CD4-positive, alpha-beta T cell (primary cell): ENCODE data around the gene ZNF143. TPM values are rescaled to one million over a fixed set of nuclear protein-coding genes. Genes with fewer than 3 reads are reported as not detected.

Experiments used
- ATAC-seq: fragments of 200-7000 bp; cut with Tn5 transposase; one replicate; pipeline ENCODE4 v1.10.0; 2022; ENCODE audit warnings: mild to moderate bottlenecking; ENCODE audit not compliant: poor library complexity
- CTCF ChIA-PET: fragments of 350-600 bp; sonication (Branson Sonifier 250); formaldehyde crosslinking; loops from one replicate; lab custom pipeline; 2021; ENCODE audit warnings: antibody characterized with exemption, inconsistent platforms; lab: Charles Lee
- POLR2A ChIA-PET: fragments of 350-600 bp; sonication (Branson Sonifier 250); formaldehyde crosslinking; loops from one replicate; lab custom pipeline; 2021; ENCODE audit warnings: antibody characterized with exemption, inconsistent platforms; lab: Charles Lee
- DNase-seq, 14 experiments: peaks; one replicate each; pipeline ENCODE4 v3.0.0-alpha.2; 2013 to 2020; ENCODE audit warnings: mixed read lengths in 2 of 14
- H3K27ac ChIP-seq, 2 donors: one replicate each; pipeline versions ENCODE4 v1.5.1 to v1.7.0; 2013; ENCODE audit warnings: low read length in 2 of 2, low read depth in 1 of 2, mild to moderate bottlenecking in 1 of 2
- H3K27me3 ChIP-seq, 2 experiments: 1 replicate in 1 of 2; 2 replicates in 1 of 2; pipeline versions ENCODE4 v1.6.1 to v1.7.0; 2013; ENCODE audit warnings: low read length in 2 of 2, control low read depth in 1 of 2, mild to moderate bottlenecking in 1 of 2, moderate library complexity in 1 of 2; ENCODE audit not compliant: insufficient read depth in 2 of 2, control insufficient read depth in 1 of 2
- H3K36me3 ChIP-seq: one replicate; pipeline ENCODE4 v1.6.1; 2013; ENCODE audit warnings: low read length, control low read depth; ENCODE audit not compliant: insufficient read depth
- H3K4me1 ChIP-seq: one replicate; pipeline ENCODE4 v1.6.1; 2013; ENCODE audit warnings: low read length, control low read depth; ENCODE audit not compliant: insufficient read depth
- H3K4me3 ChIP-seq: one replicate; pipeline ENCODE4 v1.5.1; 2013; ENCODE audit warnings: mild to moderate bottlenecking, low read length, moderate library complexity
- H3K9me3 ChIP-seq, 2 experiments: 1 replicate in 1 of 2; 2 replicates in 1 of 2; pipeline versions ENCODE4 v1.6.1 to v1.7.0; 2013; ENCODE audit warnings: low read length in 2 of 2, mild to moderate bottlenecking in 2 of 2, control low read depth in 1 of 2, moderate library complexity in 1 of 2; ENCODE audit not compliant: control insufficient read depth in 1 of 2, insufficient read depth in 1 of 2
- H3K27ac Mint-ChIP-seq: one replicate; pipeline ENCODE4 v1.8.0; 2020; ENCODE audit warnings: mixed read lengths
- H3K27me3 Mint-ChIP-seq: one replicate; pipeline ENCODE4 v1.8.0; 2021; ENCODE audit warnings: mixed read lengths
- H3K36me3 Mint-ChIP-seq: one replicate; pipeline ENCODE4 v1.8.0; 2021; ENCODE audit warnings: low read depth, mixed read lengths
- H3K4me1 Mint-ChIP-seq: one replicate; pipeline ENCODE4 v1.8.0; 2021; ENCODE audit warnings: low read depth, mixed read lengths
- H3K4me3 Mint-ChIP-seq: one replicate; pipeline ENCODE4 v1.8.0; 2020; ENCODE audit warnings: mild to moderate bottlenecking, mixed read lengths
- H3K9me3 Mint-ChIP-seq: one replicate; pipeline ENCODE4 v1.8.0; 2020; ENCODE audit warnings: mixed read lengths
- CTCF ChIP-seq: fragments of 200-600 bp; IDR thresholded peaks from one replicate; pipeline ENCODE4 v1.8.0; 2022; ENCODE audit warnings: antibody characterized with exemption, mild to moderate bottlenecking
- intact Hi-C, 2 experiments: fragments of 100-400 bp; cut with DNase I in 1 of 2; cut with micrococcal nuclease in 1 of 2; formaldehyde crosslinking; loops; one replicate each; pipeline versions ENCODE4 v1.15.1 to v1.9.0; 2023 to 2025; cut with DNase I, micrococcal nuclease
- total RNA-seq, 174 experiments: library from RNA in 2 of 174; stranded (reverse) in 2 of 174; gene quantifications; one replicate each; pipeline ENCODE4 v1.2.3 and lab custom pipeline; 2021 to 2026

Gene ZNF143
- total RNA-seq, 2 experiments from 2014 or later = 18.0 to 20.3 TPM

- Mint-ChIP-seq H3K9me3 (peaks cover 14% of the 10 kb centered on the region), H3K4me1 (peaks cover 8% of the 10 kb centered on the region), H3K36me3 (peaks cover 33% of the 10 kb centered on the region), H3K27ac (no peak overlapping the region), H3K27me3 (no peaks in the 10 kb centered on the region), H3K4me3 (no peak overlapping the region)
- Histone ChIP-seq H3K27ac (no peak overlapping the region), H3K9me3 (peaks cover 0 to 8% of the 10 kb centered on the region in 2 experiments), H3K27me3 (no peaks in the 10 kb centered on the region), H3K36me3 (no peaks in the 10 kb centered on the region), H3K4me1 (peaks cover 4% of the 10 kb centered on the region), H3K4me3 (no peak overlapping the region)
- CTCF ChIA-PET = no interaction called here
- intact Hi-C loops = no loop called here
- ATAC-seq (no peak), DNase-seq (no peak)
- no peak for TF ChIP-seq CTCF
- POLR2A ChIA-PET = no interaction called here
Observed at GRCh38 chr11:9561279-9561982, 100.6 kb downstream of the ZNF143 start.

GRCh38 chr11:9562716-9563115, 101.9 kb downstream of the ZNF143 start:
- Mint-ChIP-seq H3K27me3 (no peaks in the 10 kb centered on the region), H3K4me3 (no peak overlapping the region)

GRCh38 chr11:9563196-9563730, 102.5 kb downstream of the ZNF143 start:
- H3K4me1 Mint-ChIP-seq = peaks cover 9% of the 10 kb centered on the region
- intact Hi-C loops = no loop called here
- no peak overlapping the region for H3K4me3 ChIP-seq
- no peak overlapping the region for H3K27ac ChIP-seq
- no peak overlapping the region for H3K27ac Mint-ChIP-seq
- peaks cover 4% of the 10 kb centered on the region for H3K4me1 ChIP-seq
- no peaks in the 10 kb centered on the region for H3K36me3 ChIP-seq
- peaks cover 14% of the 10 kb centered on the region for H3K9me3 Mint-ChIP-seq
- peaks cover 0 to 8% of the 10 kb centered on the region in 2 experiments for H3K9me3 ChIP-seq
- peaks cover 20% of the 10 kb centered on the region for H3K36me3 Mint-ChIP-seq
- DNase-seq (no peak), ATAC-seq (no peak)
- no peak for TF ChIP-seq CTCF
- no peaks in the 10 kb centered on the region for H3K27me3 ChIP-seq
- no peaks in the 10 kb centered on the region for H3K27me3 Mint-ChIP-seq
- ChIA-PET CTCF (interaction anchor here (0.6 kb wide), 1 partner anchor 65 kb away, joined by 3 read pairs; no protein-coding TSS in a partner anchor), POLR2A (no interaction called here)
- no peak overlapping the region for H3K4me3 Mint-ChIP-seq

More at GRCh38 chr11:9562716-9563115, 101.9 kb downstream of the ZNF143 start:
- Histone ChIP-seq H3K4me3 (no peak overlapping the region), H3K27me3 (no peaks in the 10 kb centered on the region), H3K4me1 (peaks cover 4% of the 10 kb centered on the region), H3K27ac (no peak overlapping the region), H3K36me3 (no peaks in the 10 kb centered on the region), H3K9me3 (peaks cover 0 to 8% of the 10 kb centered on the region in 2 experiments)
- TF ChIP-seq CTCF = no peak
- no peak for ATAC-seq
- intact Hi-C loops = no loop called here
- DNase-seq = no peak
- CTCF ChIA-PET = no interaction called here
- H3K4me1 Mint-ChIP-seq = peaks cover 8% of the 10 kb centered on the region
- peaks cover 20% of the 10 kb centered on the region for H3K36me3 Mint-ChIP-seq
- H3K9me3 Mint-ChIP-seq = peaks cover 14% of the 10 kb centered on the region
- no peak overlapping the region for H3K27ac Mint-ChIP-seq
- POLR2A ChIA-PET = no interaction called here
